22Rv1 (cell line): ENCODE measurements around the gene CRNKL1.

Source experiments
- H3K27ac ChIP-seq: fragments of 450-650 bp; 2 replicates; pipeline ENCODE4 v1.5.1; 2017
- CTCF ChIP-seq: fragments of 450-650 bp; IDR thresholded peaks from 2 replicates; pipeline ENCODE4 v1.5.1; 2017; ENCODE audit warnings: mild to moderate bottlenecking
- ZFX ChIP-seq: fragments of 450-650 bp; IDR thresholded peaks from 2 replicates; pipeline ENCODE4 v1.6.1; 2017; ENCODE audit warnings: antibody characterized with exemption, borderline replicate concordance

The CRNKL1 gene

GRCh38 chr20:20076297-20077065, 24.2 kb upstream of the CRNKL1 start:
- no peak for TF ChIP-seq ZFX
- TF ChIP-seq CTCF: no peak
- H3K27ac ChIP-seq: no peak overlapping the region

GRCh38 chr20:20075032-20075431, 22.8 kb upstream of the CRNKL1 start:
- H3K27ac ChIP-seq: no peak overlapping the region

GRCh38 chr20:20073801-20074371, 21.6 kb upstream of the CRNKL1 start:
- TF ChIP-seq CTCF (no peak), ZFX (no peak)
- H3K27ac ChIP-seq: no peak overlapping the region

More at GRCh38 chr20:20075032-20075431, 22.8 kb upstream of the CRNKL1 start:
- no peak for TF ChIP-seq CTCF
- no peak for TF ChIP-seq ZFX

GRCh38 chr20:20070871-20071726, 18.8 kb upstream of the CRNKL1 start:
- H3K27ac ChIP-seq: no peak overlapping the region
- TF ChIP-seq CTCF: no peak
- no peak for TF ChIP-seq ZFX

- no peak for TF ChIP-seq CTCF
- no peak for TF ChIP-seq ZFX
- no peak overlapping the region for H3K27ac ChIP-seq
Observed at GRCh38 chr20:20065361-20065760, 13.1 kb upstream of the CRNKL1 start.

- no peak overlapping the region for H3K27ac ChIP-seq
- no peak for TF ChIP-seq ZFX
- no peak for TF ChIP-seq CTCF
Observed at GRCh38 chr20:20063941-20064702, 11.9 kb upstream of the CRNKL1 start.
